IMR-90 (cell line): Measurements from ENCODE around the gene CEBPA.

Experiments used
- BHLHE40 ChIP-seq: fragments of 150-350 bp; IDR thresholded peaks from 2 replicates; pipeline ENCODE4 v1.6.1; 2016; ENCODE audit warnings: mild to moderate bottlenecking, low read depth, low read length
- CEBPB ChIP-seq: IDR thresholded peaks from 2 replicates; pipeline ENCODE4 v1.6.1; 2012; ENCODE audit warnings: low read depth, low read length, improper control_type of control experiment
- MAZ ChIP-seq: IDR thresholded peaks from 2 replicates; pipeline ENCODE4 v1.6.1; 2012; ENCODE audit warnings: low read depth, mild to moderate bottlenecking, low read length, improper control_type of control experiment, moderate library complexity, borderline replicate concordance
- POLR2A ChIP-seq: IDR thresholded peaks from 2 replicates; pipeline ENCODE4 v1.6.1; 2012; ENCODE audit warnings: mild to moderate bottlenecking, low read depth, low read length
- RFX5 ChIP-seq: IDR thresholded peaks from 2 replicates; pipeline ENCODE4 v1.8.0; 2012; ENCODE audit warnings: low read depth, mild to moderate bottlenecking, low read length, moderate library complexity
- SMC3 ChIP-seq: fragments of 150-350 bp; IDR thresholded peaks from 2 replicates; pipeline ENCODE4 v1.6.1; 2016; ENCODE audit warnings: low read depth, mild to moderate bottlenecking, antibody characterized with exemption, low read length, moderate library complexity
- TF ChIP-seq, protein P1 (sequence below): fragments of 150-350 bp; IDR thresholded peaks from 2 replicates; pipeline ENCODE4 v1.6.1; 2017; ENCODE audit warnings: mild to moderate bottlenecking, antibody characterized with exemption, low read length, low read depth
- TF ChIP-seq, protein P2 (sequence below): conservative IDR thresholded peaks from 2 replicates; pipeline ENCODE4 v1.5.1; 2012; ENCODE audit warnings: mild to moderate bottlenecking, low read depth, low read length, improper control_type of control experiment
- TF ChIP-seq, protein P3 (sequence below): fragments of 150-350 bp; IDR thresholded peaks from 2 replicates; pipeline ENCODE4 v1.6.1; 2016; ENCODE audit warnings: low read depth, mild to moderate bottlenecking, low read length, moderate library complexity, borderline replicate concordance

DNA sequence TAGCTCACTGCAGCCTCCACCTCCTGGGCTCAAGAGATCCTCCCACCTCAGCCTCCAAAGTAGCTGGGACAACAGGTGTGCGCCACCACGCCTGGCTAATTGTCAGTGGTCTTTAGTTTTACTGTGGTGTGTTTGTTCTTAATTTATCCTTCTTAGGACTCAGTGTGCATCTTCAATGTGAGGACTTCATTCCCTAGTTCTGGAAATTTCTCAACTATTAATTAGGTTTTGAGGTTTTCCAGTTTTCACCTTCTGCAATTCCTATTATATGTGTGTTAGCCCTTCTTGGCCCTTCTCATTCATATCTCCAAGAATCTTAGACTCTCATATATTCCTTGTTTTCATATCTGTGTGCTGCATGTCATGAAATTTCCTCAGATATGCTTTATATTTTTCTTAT, 44.5 kb downstream of the CEBPA start:
- TF ChIP-seq, protein P1, sequence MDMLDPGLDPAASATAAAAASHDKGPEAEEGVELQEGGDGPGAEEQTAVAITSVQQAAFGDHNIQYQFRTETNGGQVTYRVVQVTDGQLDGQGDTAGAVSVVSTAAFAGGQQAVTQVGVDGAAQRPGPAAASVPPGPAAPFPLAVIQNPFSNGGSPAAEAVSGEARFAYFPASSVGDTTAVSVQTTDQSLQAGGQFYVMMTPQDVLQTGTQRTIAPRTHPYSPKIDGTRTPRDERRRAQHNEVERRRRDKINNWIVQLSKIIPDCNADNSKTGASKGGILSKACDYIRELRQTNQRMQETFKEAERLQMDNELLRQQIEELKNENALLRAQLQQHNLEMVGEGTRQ: no peak
- TF ChIP-seq, protein P2, sequence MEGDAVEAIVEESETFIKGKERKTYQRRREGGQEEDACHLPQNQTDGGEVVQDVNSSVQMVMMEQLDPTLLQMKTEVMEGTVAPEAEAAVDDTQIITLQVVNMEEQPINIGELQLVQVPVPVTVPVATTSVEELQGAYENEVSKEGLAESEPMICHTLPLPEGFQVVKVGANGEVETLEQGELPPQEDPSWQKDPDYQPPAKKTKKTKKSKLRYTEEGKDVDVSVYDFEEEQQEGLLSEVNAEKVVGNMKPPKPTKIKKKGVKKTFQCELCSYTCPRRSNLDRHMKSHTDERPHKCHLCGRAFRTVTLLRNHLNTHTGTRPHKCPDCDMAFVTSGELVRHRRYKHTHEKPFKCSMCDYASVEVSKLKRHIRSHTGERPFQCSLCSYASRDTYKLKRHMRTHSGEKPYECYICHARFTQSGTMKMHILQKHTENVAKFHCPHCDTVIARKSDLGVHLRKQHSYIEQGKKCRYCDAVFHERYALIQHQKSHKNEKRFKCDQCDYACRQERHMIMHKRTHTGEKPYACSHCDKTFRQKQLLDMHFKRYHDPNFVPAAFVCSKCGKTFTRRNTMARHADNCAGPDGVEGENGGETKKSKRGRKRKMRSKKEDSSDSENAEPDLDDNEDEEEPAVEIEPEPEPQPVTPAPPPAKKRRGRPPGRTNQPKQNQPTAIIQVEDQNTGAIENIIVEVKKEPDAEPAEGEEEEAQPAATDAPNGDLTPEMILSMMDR: no peak
- TF ChIP-seq, protein P3, sequence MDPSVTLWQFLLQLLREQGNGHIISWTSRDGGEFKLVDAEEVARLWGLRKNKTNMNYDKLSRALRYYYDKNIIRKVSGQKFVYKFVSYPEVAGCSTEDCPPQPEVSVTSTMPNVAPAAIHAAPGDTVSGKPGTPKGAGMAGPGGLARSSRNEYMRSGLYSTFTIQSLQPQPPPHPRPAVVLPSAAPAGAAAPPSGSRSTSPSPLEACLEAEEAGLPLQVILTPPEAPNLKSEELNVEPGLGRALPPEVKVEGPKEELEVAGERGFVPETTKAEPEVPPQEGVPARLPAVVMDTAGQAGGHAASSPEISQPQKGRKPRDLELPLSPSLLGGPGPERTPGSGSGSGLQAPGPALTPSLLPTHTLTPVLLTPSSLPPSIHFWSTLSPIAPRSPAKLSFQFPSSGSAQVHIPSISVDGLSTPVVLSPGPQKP: no peak
- TF ChIP-seq BHLHE40 (no peak), SMC3 (no peak), POLR2A (no peak), CEBPB (no peak), RFX5 (no peak), MAZ (no peak)
